ENCODE data around the gene JCAD.

JCAD gene

GRCh38 chr10:30057894-30058556, 1.4 kb downstream of the JCAD start:
- Mint-ChIP-seq H3K4me1 (ENCODE audit: low read depth) (peaks cover 5% of the 10 kb centered on the region), H3K9me3 (no peaks in the 10 kb centered on the region), H3K27me3 (peaks cover 70% of the 10 kb centered on the region), H3K27ac (no peak overlapping the region), H3K4me3 (peak overlapping the region; percentile 37), H3K36me3 (ENCODE audit: low read depth) (no peaks in the 10 kb centered on the region)

- Mint-ChIP-seq H3K27ac (no peak overlapping the region), H3K27me3 (peaks cover 66% of the 10 kb centered on the region)
Measured at GRCh38 chr10:30057421-30057841, 2.0 kb downstream of the JCAD start.

GRCh38 chr10:30056767-30057355, 2.5 kb downstream of the JCAD start:
- Mint-ChIP-seq H3K9me3 (no peaks in the 10 kb centered on the region), H3K36me3 (ENCODE audit: low read depth) (no peaks in the 10 kb centered on the region), H3K4me3 (no peak overlapping the region), H3K4me1 (ENCODE audit: low read depth) (peaks cover 5% of the 10 kb centered on the region), H3K27me3 (peaks cover 66% of the 10 kb centered on the region), H3K27ac (no peak overlapping the region)

More at GRCh38 chr10:30057421-30057841, 2.0 kb downstream of the JCAD start:
- Mint-ChIP-seq H3K9me3 (no peaks in the 10 kb centered on the region), H3K4me3 (no peak overlapping the region), H3K4me1 (ENCODE audit: low read depth) (peaks cover 5% of the 10 kb centered on the region), H3K36me3 (ENCODE audit: low read depth) (no peaks in the 10 kb centered on the region)

GRCh38 chr10:30056281-30056680, 3.1 kb downstream of the JCAD start:
- Mint-ChIP-seq H3K4me1 (ENCODE audit: low read depth) (peaks cover 5% of the 10 kb centered on the region), H3K9me3 (no peaks in the 10 kb centered on the region), H3K27me3 (peaks cover 64% of the 10 kb centered on the region), H3K27ac (no peak overlapping the region), H3K36me3 (ENCODE audit: low read depth) (no peaks in the 10 kb centered on the region), H3K4me3 (no peak overlapping the region)

GRCh38 chr10:30055226-30055662, 4.1 kb downstream of the JCAD start:
- no peaks in the 10 kb centered on the region for H3K9me3 Mint-ChIP-seq
- peaks cover 5% of the 10 kb centered on the region for H3K4me1 Mint-ChIP-seq (ENCODE audit: low read depth)
- peaks cover 64% of the 10 kb centered on the region for H3K27me3 Mint-ChIP-seq
- no peak overlapping the region for H3K27ac Mint-ChIP-seq
- no peaks in the 10 kb centered on the region for H3K36me3 Mint-ChIP-seq (ENCODE audit: low read depth)
- H3K4me3 Mint-ChIP-seq: no peak overlapping the region

- H3K9me3 Mint-ChIP-seq: no peaks in the 10 kb centered on the region
- H3K4me1 Mint-ChIP-seq (ENCODE audit: low read depth): peaks cover 19% of the 10 kb centered on the region
- no peak overlapping the region for H3K27ac Mint-ChIP-seq
- no peak overlapping the region for H3K4me3 Mint-ChIP-seq
- no peaks in the 10 kb centered on the region for H3K36me3 Mint-ChIP-seq (ENCODE audit: low read depth)
- H3K27me3 Mint-ChIP-seq: peaks cover 64% of the 10 kb centered on the region
Measured at GRCh38 chr10:30052062-30052461, 7.3 kb downstream of the JCAD start.

- H3K4me3 Mint-ChIP-seq: no peak overlapping the region
- H3K9me3 Mint-ChIP-seq: no peaks in the 10 kb centered on the region
- peaks cover 61% of the 10 kb centered on the region for H3K27me3 Mint-ChIP-seq
- peaks cover 19% of the 10 kb centered on the region for H3K4me1 Mint-ChIP-seq (ENCODE audit: low read depth)
- H3K36me3 Mint-ChIP-seq (ENCODE audit: low read depth): no peaks in the 10 kb centered on the region
- H3K27ac Mint-ChIP-seq: no peak overlapping the region
Measured at GRCh38 chr10:30051220-30051619, 8.2 kb downstream of the JCAD start.

GRCh38 chr10:30050411-30050810, 9.0 kb downstream of the JCAD start:
- peaks cover 19% of the 10 kb centered on the region for H3K4me1 Mint-ChIP-seq (ENCODE audit: low read depth)
- no peaks in the 10 kb centered on the region for H3K9me3 Mint-ChIP-seq
- H3K4me3 Mint-ChIP-seq: no peak overlapping the region
- H3K27ac Mint-ChIP-seq: no peak overlapping the region
- H3K27me3 Mint-ChIP-seq: peaks cover 62% of the 10 kb centered on the region
- no peaks in the 10 kb centered on the region for H3K36me3 Mint-ChIP-seq (ENCODE audit: low read depth)

GRCh38 chr10:30048768-30049517, 10.4 kb downstream of the JCAD start:
- Mint-ChIP-seq H3K27me3 (peaks cover 68% of the 10 kb centered on the region), H3K4me1 (ENCODE audit: low read depth) (peaks cover 23% of the 10 kb centered on the region), H3K36me3 (ENCODE audit: low read depth) (no peaks in the 10 kb centered on the region), H3K4me3 (no peak overlapping the region), H3K9me3 (no peaks in the 10 kb centered on the region), H3K27ac (no peak overlapping the region)

GRCh38 chr10:30047924-30048531, 11.4 kb downstream of the JCAD start:
- no peak overlapping the region for H3K27ac Mint-ChIP-seq
- no peaks in the 10 kb centered on the region for H3K36me3 Mint-ChIP-seq (ENCODE audit: low read depth)
- H3K27me3 Mint-ChIP-seq: peaks cover 74% of the 10 kb centered on the region
- H3K4me1 Mint-ChIP-seq (ENCODE audit: low read depth): peaks cover 25% of the 10 kb centered on the region
- H3K9me3 Mint-ChIP-seq: no peaks in the 10 kb centered on the region
- peak overlapping the region; percentile 40 for H3K4me3 Mint-ChIP-seq

- Mint-ChIP-seq H3K36me3 (ENCODE audit: low read depth) (no peaks in the 10 kb centered on the region), H3K27me3 (peaks cover 77% of the 10 kb centered on the region), H3K4me1 (ENCODE audit: low read depth) (peaks cover 25% of the 10 kb centered on the region), H3K27ac (no peak overlapping the region), H3K9me3 (no peaks in the 10 kb centered on the region), H3K4me3 (no peak overlapping the region)
Measured at GRCh38 chr10:30047430-30047829, 12.0 kb downstream of the JCAD start.

- no peaks in the 10 kb centered on the region for H3K9me3 Mint-ChIP-seq
- peaks cover 78% of the 10 kb centered on the region for H3K27me3 Mint-ChIP-seq
- H3K36me3 Mint-ChIP-seq (ENCODE audit: low read depth): no peaks in the 10 kb centered on the region
- H3K4me3 Mint-ChIP-seq: no peak overlapping the region
- no peak overlapping the region for H3K27ac Mint-ChIP-seq
- peaks cover 25% of the 10 kb centered on the region for H3K4me1 Mint-ChIP-seq (ENCODE audit: low read depth)
Measured at GRCh38 chr10:30046476-30046875, 12.9 kb downstream of the JCAD start.

GRCh38 chr10:30045961-30046360, 13.4 kb downstream of the JCAD start:
- Mint-ChIP-seq H3K9me3 (no peaks in the 10 kb centered on the region), H3K27me3 (peaks cover 73% of the 10 kb centered on the region), H3K36me3 (ENCODE audit: low read depth) (no peaks in the 10 kb centered on the region), H3K27ac (no peak overlapping the region), H3K4me3 (no peak overlapping the region), H3K4me1 (ENCODE audit: low read depth) (peaks cover 25% of the 10 kb centered on the region)

- peaks cover 67% of the 10 kb centered on the region for H3K27me3 Mint-ChIP-seq
- H3K27ac Mint-ChIP-seq: no peak overlapping the region
- no peaks in the 10 kb centered on the region for H3K36me3 Mint-ChIP-seq (ENCODE audit: low read depth)
- no peaks in the 10 kb centered on the region for H3K9me3 Mint-ChIP-seq
- no peak overlapping the region for H3K4me3 Mint-ChIP-seq
- H3K4me1 Mint-ChIP-seq (ENCODE audit: low read depth): peaks cover 14% of the 10 kb centered on the region
Measured at GRCh38 chr10:30043476-30044270, 15.7 kb downstream of the JCAD start.
